ENCODE data around the gene KRT40. TPM values are rescaled to one million over a fixed set of nuclear protein-coding genes. Genes with fewer than 3 reads are reported as not detected.

KRT40 gene
- total RNA-seq, 2 donors from 2014 or later: 1.6 TPM; not detected in 1

DNA sequence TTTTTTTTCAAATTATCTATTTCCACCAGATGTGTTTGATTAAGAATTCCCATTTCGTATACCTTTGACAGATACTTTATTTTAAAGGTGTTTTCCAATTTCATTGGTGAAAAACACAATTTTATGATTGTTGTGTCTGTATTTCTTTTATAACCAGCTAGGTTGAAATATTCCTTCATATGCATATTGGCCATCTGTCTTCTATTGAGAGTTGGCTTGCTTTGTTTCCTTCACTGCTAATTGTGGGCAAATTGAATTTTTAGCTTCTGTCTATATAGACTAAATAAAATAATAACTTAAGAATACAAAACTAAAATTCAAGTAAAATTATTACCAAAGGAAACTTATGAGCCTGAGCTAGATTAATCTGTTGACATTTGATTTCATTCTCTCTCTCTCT, 11.0 kb upstream of the KRT40 start:
- Histone ChIP-seq H3K27ac (no peak overlapping the region), H3K4me1 (peaks cover 4% of the 10 kb centered on the region), H3K4me3 (no peak overlapping the region), H3K9me3 (no peaks in the 10 kb centered on the region), H3K27me3 (no peaks in the 10 kb centered on the region), H3K36me3 (replicated peaks in 1 of 2; ENCODE audit: insufficient read depth in 1 of 2, low read depth in 2 of 2) (no peaks in the 10 kb centered on the region)
- TF ChIP-seq CTCF (IDR thresholded peaks at IDR 0.05) (no peak), POLR2A (IDR thresholded peaks at IDR 0.05) (no peak)
- ATAC-seq (no peak), DNase-seq (no peak)
- intact Hi-C loops (cut with DNase I): no loop called here
- WGBS, 2 donors: 29 to 36% methylated on average over 1 of the region's 1 CpG

DNA sequence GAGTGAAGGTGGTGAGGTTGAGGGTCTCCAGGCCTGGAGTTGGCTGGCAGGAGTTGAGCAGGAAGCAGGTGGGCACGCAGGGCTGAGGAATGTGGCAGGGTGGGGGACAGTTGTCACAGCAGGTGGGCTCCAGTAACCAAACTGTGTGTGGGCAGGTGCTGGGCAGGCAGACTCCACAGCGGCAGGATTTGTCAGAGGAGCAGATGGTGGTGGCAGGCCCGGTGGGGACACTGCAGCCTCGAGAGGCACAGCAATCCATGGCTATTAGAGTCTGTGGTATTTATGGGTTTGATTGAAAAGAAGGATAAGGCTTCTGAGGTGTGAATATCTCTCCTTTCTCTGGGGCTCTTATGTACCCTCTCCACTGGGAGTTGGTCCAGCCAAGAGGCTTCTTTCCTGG, 9.7 kb upstream of the KRT40 start, which contains the start of gene KRTAP3-3:
TSS of gene KRTAP3-3 (minus strand) at position 326 of the 400 bp plus-strand sequence. CDS start at position 259, 67 bp downstream.
- Histone ChIP-seq H3K27ac (no peak within 1 kb of the TSS), H3K36me3 (replicated peaks in 1 of 2; ENCODE audit: insufficient read depth in 1 of 2, low read depth in 2 of 2) (no peaks in the 10 kb centered on the region), H3K4me3 (no peak within 1 kb of the TSS), H3K4me1 (peaks cover 4% of the 10 kb centered on the region), H3K9me3 (no peaks in the 10 kb centered on the region), H3K27me3 (no peaks in the 10 kb centered on the region)
- WGBS, 2 donors: 46 to 54% methylated on average over 4 of the region's 4 CpGs
- intact Hi-C loops (cut with DNase I): no loop called here
- no peak for ATAC-seq
- TF ChIP-seq CTCF (IDR thresholded peaks at IDR 0.05): no peak
- TF ChIP-seq POLR2A (IDR thresholded peaks at IDR 0.05): no peak
- no peak for DNase-seq

DNA sequence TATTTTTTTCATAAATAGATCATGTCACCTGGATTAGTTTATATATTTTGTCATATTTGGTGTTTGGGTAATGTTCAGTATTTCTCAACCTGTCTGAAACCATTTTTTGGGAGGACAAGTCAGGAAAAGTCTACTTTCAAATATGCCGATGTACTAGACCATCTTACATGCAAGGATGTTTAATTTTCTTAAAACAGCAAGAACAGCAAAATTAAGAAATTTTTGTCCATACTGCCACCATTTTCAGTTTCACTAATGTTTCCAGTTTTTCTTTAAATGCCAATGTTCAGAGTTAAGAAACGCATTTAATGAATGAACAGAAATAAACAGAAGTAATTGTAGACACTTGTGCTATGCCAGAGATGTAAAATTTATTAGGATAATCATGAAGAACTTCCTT, 9.0 kb upstream of the KRT40 start:
- no peak overlapping the region for H3K27ac ChIP-seq
- no peaks in the 10 kb centered on the region for H3K27me3 ChIP-seq
- H3K9me3 ChIP-seq: no peaks in the 10 kb centered on the region
- ATAC-seq (no peak), DNase-seq (no peak)
- intact Hi-C loops (cut with DNase I): no loop called here
- TF ChIP-seq CTCF (IDR thresholded peaks at IDR 0.05) (no peak), POLR2A (IDR thresholded peaks at IDR 0.05) (no peak)
- WGBS, 2 donors: 81 to 92% methylated on average over 2 of the region's 2 CpGs
- H3K4me1 ChIP-seq: peaks cover 4% of the 10 kb centered on the region
- H3K36me3 ChIP-seq (replicated peaks in 1 of 2; ENCODE audit: insufficient read depth in 1 of 2, low read depth in 2 of 2): no peaks in the 10 kb centered on the region
- no peak overlapping the region for H3K4me3 ChIP-seq

- ATAC-seq: no peak
- intact Hi-C loops (cut with DNase I): no loop called here
- Histone ChIP-seq H3K4me1 (peaks cover 4% of the 10 kb centered on the region), H3K4me3 (no peak overlapping the region), H3K27ac (no peak overlapping the region), H3K36me3 (replicated peaks in 1 of 2; ENCODE audit: insufficient read depth in 1 of 2, low read depth in 2 of 2) (no peaks in the 10 kb centered on the region), H3K27me3 (no peaks in the 10 kb centered on the region), H3K9me3 (no peaks in the 10 kb centered on the region)
- TF ChIP-seq CTCF (IDR thresholded peaks at IDR 0.05): no peak
- no peak for TF ChIP-seq POLR2A (IDR thresholded peaks at IDR 0.05)
- no peak for DNase-seq
- 53 to 60% methylated on average over 3 of the region's 3 CpGs for WGBS, 2 donors
These were observed 8.5 kb upstream of the KRT40 start for GRCh38 chr17:40992666-40993065.

- no peak for ATAC-seq
- WGBS, 2 donors: 40 to 46% methylated on average over 8 of the region's 8 CpGs
- TF ChIP-seq POLR2A (IDR thresholded peaks at IDR 0.05): no peak
- TF ChIP-seq CTCF (IDR thresholded peaks at IDR 0.05): no peak
- Histone ChIP-seq H3K4me1 (no peaks in the 10 kb centered on the region), H3K27ac (peak overlapping the region in 2 of 4 donors; percentile 21 to 45), H3K27me3 (no peaks in the 10 kb centered on the region), H3K9me3 (no peaks in the 10 kb centered on the region), H3K36me3 (replicated peaks in 1 of 2; ENCODE audit: insufficient read depth in 1 of 2, low read depth in 2 of 2) (no peaks in the 10 kb centered on the region), H3K4me3 (no peak overlapping the region)
- DNase-seq: no peak
- intact Hi-C loops (cut with DNase I): no loop called here
These were observed 2.8 kb upstream of the KRT40 start for GRCh38 chr17:40986920-40987319.
